MG63 (cell line): ENCODE measurements around the gene GID4. TPM values are rescaled to one million over a fixed set of nuclear protein-coding genes. Genes with fewer than 3 reads are reported as not detected.

Experiments
- DNase-seq: peaks from one replicate; pipeline ENCODE4 v3.0.0-alpha.2; 2020
- H3K27me3 ChIP-seq: fragments of 250-450 bp; sonication (Bioruptor Pico); 2 replicates; pipeline ENCODE4 v1.5.1; 2020; ENCODE audit warnings: mild to moderate bottlenecking, moderate library complexity
- H3K36me3 ChIP-seq: fragments of 250-450 bp; sonication (Bioruptor Pico); 2 replicates; pipeline ENCODE4 v1.5.1; 2020; ENCODE audit warnings: mild to moderate bottlenecking, moderate library complexity
- H3K4me3 ChIP-seq: fragments of 250-450 bp; sonication (Bioruptor Pico); 2 replicates; pipeline ENCODE4 v1.5.1; 2020; ENCODE audit warnings: mild to moderate bottlenecking, moderate library complexity
- H3K9me3 ChIP-seq: fragments of 250-450 bp; sonication (Bioruptor Pico); 2 replicates; pipeline ENCODE4 v1.5.1; 2020; ENCODE audit warnings: mild to moderate bottlenecking, moderate library complexity
- total RNA-seq: library from RNA; depleted of rRNA; stranded (reverse); fragments of >200 nt; shearing (Covaris generic); gene quantifications from 2 replicates; pipeline ENCODE4 v1.2.3, GENCODE V29; 2014; ENCODE audit warnings: low replicate concordance

The GID4 gene
- total RNA-seq, 1 experiment from 2014 or later = 4.2 TPM

DNA sequence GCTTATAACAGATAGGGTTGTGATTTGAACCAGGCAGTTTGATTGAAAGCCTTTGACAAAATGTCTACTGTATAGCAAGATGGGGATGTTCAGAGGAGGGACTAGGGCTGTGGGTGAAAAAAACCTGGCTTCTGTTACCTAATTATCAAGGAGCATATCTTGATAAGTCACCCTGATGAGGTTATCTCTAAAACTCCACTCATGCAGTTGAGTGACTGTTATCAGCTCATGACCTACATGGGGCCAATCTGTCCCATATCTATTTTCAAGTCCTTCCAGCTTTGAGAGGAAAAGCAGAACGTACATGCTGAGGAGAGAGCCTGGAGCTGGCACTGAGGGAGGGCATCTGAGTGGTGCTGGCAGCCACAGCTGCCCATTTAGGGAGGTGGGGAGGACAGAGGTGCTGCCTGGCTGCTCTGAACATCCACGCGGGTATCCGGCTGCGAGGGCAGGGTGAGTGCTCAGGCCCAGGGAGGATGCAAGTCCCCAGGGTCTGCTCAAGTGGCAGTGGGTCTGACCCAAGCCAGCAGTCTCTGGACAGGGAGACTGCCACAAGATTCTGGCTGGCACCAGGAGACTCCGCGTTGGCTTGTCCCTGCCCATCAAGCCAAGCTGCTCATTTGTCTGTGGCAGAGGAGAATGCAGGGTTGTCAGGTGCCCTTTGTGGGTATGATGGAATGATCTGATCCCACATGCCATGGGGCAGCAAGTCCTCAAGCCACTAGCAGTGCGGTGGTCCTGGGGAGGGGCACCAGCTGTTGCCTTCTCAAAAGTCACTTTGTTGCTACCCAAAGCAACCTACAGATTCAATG lies 29.4 kb upstream of the GID4 start:
- Histone ChIP-seq H3K27me3 (no peaks in the 10 kb centered on the region), H3K36me3 (no peaks in the 10 kb centered on the region), H3K4me3 (no peak overlapping the region), H3K9me3 (no peaks in the 10 kb centered on the region)
- DNase-seq = no peak

DNA sequence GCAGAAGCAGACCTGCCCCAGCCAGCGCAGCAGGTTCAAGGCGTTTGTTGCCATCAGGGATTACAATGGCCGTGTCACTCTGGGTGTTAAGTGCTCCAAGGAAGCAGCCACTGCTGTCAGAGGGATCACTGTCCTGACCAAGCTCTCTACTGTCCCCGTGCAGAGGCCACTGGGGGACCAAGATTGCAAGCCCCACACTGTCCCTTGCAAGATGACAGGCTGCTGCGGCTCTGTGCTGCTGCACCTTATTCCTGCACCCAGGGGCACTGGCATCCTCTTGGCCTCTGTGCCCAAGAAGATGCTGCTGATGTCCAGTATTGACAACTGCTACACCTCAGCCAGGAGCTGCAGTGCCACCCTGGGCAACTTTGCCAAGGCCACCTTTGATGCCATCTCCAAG lies 27.9 kb upstream of the GID4 start:
- H3K9me3 ChIP-seq = no peaks in the 10 kb centered on the region
- no peak for DNase-seq
- no peaks in the 10 kb centered on the region for H3K36me3 ChIP-seq
- no peak overlapping the region for H3K4me3 ChIP-seq
- no peaks in the 10 kb centered on the region for H3K27me3 ChIP-seq

DNA sequence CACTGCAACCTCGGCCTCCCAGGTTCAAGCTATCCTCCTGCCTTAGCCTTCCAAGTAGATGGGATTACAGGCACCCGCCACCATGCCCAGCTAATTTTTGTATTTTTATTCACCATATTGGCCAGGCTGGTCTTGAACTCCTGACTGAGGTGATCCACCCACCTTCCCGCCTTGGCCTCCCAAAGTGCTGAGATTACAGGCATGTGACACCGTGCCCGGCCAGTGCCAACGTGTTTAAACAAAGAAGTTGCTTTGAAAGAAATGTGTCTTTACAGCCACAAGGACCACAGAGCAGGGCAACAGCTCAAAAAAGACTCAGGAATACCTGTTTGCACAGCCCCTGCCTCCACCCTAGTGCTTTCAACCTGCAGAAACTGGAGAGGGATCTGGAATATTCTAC lies 25.2 kb upstream of the GID4 start:
- no peak overlapping the region for H3K4me3 ChIP-seq
- H3K36me3 ChIP-seq = no peaks in the 10 kb centered on the region
- no peaks in the 10 kb centered on the region for H3K9me3 ChIP-seq
- DNase-seq = no peak
- H3K27me3 ChIP-seq = no peaks in the 10 kb centered on the region

DNA sequence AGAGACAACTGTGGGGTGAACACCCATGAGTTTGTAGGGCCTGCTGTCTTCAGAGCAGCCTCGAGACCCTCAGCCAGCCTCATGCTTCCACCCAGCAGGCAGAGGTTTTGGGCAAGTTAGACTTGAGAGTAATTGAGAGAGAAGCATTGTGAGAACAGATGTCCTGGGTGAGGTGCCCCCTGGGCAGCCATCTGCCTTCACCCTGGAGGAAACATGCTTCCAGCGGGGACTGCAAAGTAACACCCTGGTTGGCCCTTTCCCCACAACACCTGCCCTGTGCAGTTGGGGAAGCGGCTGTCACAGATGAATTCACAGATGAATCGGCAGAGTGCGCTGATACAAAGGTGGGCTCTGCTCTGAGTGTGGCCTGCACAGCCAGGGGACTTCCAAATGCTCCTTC lies 23.6 kb upstream of the GID4 start:
- no peak for DNase-seq
- Histone ChIP-seq H3K36me3 (no peaks in the 10 kb centered on the region), H3K9me3 (no peaks in the 10 kb centered on the region), H3K27me3 (no peaks in the 10 kb centered on the region), H3K4me3 (no peak overlapping the region)

DNA sequence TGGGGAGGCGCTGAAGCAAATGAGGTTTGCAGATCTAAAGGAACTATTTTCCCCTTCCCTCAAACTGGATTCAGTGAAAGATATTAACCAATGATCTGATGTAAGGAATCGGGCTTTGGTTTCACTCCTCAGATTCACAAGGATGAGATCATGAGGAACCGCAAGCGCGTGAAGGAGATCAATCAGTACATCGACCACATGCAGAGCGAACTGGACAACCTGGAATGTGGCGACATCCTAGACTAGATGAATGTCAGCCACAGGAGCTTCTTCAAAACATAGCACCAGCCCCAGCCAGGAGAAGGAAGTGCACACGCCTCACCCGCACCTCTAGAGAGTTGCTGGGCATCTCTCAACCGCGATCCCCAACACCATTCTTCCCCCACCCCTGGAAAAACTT lies 22.8 kb upstream of the GID4 start:
- H3K36me3 ChIP-seq = no peaks in the 10 kb centered on the region
- no peaks in the 10 kb centered on the region for H3K27me3 ChIP-seq
- H3K9me3 ChIP-seq = no peaks in the 10 kb centered on the region
- DNase-seq = no peak
- no peak overlapping the region for H3K4me3 ChIP-seq

DNA sequence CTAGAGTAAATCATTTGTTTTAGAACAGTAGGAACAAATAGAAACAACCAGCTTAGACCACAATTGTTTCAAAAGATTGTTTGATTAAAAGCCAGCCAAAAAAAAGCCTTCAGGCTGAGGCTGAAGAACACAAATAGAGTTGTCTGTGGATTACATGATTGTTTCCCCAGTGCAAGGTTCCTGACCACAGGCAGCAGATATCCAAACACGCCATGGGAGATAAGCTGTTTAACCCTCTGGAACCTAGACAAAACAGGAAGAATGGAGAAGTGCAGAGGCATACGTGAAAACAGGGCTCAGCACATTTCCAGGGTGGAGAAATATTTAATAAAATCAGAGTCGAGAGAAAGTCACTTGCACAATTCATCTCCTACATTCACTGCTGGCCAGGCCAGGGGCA lies 21.2 kb upstream of the GID4 start:
- DNase-seq = no peak
- H3K27me3 ChIP-seq = no peaks in the 10 kb centered on the region
- no peaks in the 10 kb centered on the region for H3K9me3 ChIP-seq
- H3K4me3 ChIP-seq = no peak overlapping the region
- H3K36me3 ChIP-seq = no peaks in the 10 kb centered on the region

DNA sequence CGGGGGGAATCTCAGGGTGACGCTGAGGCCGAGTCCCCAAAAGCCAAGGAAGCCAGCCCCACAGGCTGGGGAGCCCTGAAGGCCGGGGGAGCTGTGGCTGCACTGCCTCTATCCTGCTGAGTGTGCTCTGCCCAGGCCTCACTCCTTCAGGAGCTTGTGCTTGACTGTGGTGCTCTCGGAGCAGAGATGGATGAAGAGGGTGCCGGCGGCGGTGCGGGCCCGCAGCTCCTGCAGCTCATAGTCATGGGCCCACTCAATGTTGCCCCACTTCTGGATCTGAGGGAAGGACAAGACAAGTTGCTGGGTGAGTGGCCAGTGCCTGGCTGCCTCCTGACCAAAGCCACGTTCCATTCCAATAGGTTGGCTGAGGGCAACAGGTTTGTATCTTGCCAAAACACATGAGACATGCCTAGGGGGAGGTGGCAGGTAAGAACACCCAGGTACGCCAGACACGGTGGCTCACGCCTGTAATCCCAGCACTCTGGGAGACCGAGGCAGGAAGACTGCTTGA lies 20.7 kb upstream of the GID4 start:
- DNase-seq = no peak
- no peaks in the 10 kb centered on the region for H3K36me3 ChIP-seq
- H3K9me3 ChIP-seq = no peaks in the 10 kb centered on the region
- H3K27me3 ChIP-seq = no peaks in the 10 kb centered on the region
- H3K4me3 ChIP-seq = no peak overlapping the region

DNA sequence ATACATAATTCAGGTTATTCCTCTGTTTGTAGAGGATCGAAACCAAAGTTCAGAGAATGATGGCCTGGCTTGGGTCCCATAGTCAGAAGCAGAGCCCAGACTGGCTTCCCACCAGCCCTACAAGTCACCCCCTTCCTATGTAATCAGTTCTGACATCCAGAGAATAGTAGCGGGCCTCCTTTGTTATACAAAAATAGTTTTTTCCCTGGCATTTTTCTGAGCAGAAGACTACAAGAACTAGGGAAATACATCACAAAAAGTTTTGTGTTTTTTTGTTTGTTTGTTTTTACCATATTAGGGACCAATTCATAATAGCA lies 19.4 kb upstream of the GID4 start:
- no peak for DNase-seq
- no peaks in the 10 kb centered on the region for H3K9me3 ChIP-seq
- H3K4me3 ChIP-seq = no peak overlapping the region
- H3K36me3 ChIP-seq = no peaks in the 10 kb centered on the region
- H3K27me3 ChIP-seq = no peaks in the 10 kb centered on the region

DNA sequence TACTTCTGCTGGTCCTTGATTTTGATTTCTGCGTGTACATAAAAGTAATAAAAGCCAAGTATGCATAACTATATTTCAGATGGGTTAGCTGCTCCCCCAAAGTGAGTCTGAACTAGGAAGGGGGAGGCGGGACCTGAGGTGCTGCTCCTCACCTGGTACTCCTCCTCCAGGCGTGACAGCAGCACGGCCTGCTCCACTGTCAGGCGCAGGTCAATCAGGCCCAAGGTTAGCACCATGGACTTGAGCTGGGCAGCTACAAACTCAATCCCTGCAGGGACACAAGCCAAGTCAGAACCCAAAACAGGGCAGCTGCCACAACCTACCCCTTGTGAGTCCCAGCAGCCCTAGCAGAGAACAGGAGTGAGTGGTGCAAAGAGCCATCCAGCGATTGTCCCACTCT lies 18.2 kb upstream of the GID4 start:
- no peak for DNase-seq
- Histone ChIP-seq H3K36me3 (no peaks in the 10 kb centered on the region), H3K9me3 (no peaks in the 10 kb centered on the region), H3K27me3 (no peaks in the 10 kb centered on the region), H3K4me3 (no peak overlapping the region)

DNA sequence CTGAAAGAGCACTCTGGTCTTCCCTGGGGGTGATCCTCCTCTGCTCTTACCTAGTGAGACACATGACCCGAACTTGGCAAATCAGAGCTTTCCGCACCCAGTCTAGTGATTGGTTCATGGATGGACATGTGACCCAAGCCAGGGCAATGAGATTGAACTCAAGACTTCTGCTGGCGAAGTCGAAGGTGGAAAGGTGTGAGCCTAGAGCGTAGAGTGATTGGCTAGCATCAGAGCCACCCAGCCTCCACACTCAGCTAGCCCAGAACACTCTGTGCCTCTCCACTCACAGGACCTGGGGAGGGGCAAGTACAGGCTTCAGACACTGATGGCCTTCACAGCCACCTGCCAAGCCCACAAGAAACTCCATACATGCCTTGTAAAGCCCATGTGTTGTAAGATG lies 17.8 kb upstream of the GID4 start:
- Histone ChIP-seq H3K4me3 (no peak overlapping the region), H3K27me3 (no peaks in the 10 kb centered on the region), H3K36me3 (no peaks in the 10 kb centered on the region), H3K9me3 (no peaks in the 10 kb centered on the region)
- DNase-seq = no peak

DNA sequence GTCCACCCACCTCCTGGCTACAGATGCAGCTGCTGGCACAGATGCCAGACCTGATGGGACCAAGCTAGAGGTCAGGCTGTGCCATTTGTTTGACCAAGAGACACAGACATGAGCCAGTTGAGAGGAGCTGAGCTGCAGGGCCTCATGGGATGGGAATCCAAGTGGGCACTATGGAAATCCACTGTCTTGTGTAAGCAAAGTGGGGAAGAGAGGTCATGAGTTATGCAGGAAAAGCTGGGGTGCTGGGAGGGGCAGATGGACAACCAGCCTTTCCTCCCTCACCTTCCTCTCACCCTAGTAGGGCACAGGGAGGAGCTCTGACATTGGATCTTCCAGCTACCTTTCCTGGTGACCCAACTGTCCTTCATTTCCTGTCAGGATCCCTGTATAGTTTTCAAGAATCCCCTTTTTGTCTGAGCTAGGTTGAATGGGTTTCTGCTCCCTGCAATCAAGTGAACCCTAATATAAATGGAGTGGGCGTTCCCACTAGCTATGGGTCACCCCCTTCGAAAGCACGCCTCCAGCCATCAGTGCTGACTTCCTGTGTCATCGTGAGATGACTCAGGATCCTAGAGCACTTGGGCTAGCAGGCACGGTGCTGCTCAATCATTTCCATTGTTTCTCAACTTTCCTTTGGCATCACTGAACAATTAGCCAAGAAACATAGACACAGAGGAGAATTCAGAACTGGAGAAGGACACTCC lies 13.8 kb upstream of the GID4 start:
- Histone ChIP-seq H3K36me3 (no peaks in the 10 kb centered on the region), H3K27me3 (no peaks in the 10 kb centered on the region), H3K4me3 (no peak overlapping the region), H3K9me3 (no peaks in the 10 kb centered on the region)
- DNase-seq = no peak

DNA sequence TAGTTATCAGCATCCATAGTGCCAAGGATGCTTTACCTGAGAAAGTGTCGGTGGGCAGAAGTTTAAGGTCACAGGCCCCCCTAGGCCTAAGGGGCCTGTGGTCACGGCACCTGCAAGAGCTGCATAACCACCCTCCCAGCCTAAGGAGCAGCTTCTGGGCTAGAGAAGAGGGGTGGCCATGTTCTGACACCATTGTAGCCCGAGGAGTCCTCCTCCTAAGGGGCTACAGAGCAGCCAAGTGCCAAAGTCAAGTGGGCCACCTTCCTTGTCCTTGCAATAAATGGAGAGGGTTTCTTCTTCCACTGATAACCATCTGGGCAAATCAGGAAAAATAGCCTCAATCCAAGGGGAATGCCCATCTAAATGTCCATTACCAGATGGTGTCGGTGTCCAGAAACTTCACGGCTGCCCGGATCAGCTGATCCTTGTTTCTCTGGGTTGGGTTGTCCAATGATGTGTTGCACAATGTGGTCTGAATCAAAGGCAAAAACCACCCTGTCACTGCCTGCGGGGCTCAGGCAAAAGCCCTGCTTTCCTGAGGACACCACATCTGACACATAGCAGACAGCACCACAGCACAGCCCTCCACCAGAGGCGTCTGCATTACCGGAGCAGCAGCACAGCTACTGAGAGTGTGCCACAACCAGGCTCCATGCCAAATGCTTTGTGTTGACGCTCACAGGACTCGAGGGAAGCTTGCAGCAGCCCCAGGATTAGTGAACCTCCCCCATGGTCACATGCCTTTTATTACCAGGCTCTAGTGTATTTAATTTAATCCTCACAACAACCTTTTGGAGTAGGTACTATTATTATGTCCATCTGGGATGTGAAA lies 13.0 kb upstream of the GID4 start:
- Histone ChIP-seq H3K4me3 (no peak overlapping the region), H3K9me3 (no peaks in the 10 kb centered on the region), H3K36me3 (no peaks in the 10 kb centered on the region), H3K27me3 (no peaks in the 10 kb centered on the region)
- DNase-seq = no peak

DNA sequence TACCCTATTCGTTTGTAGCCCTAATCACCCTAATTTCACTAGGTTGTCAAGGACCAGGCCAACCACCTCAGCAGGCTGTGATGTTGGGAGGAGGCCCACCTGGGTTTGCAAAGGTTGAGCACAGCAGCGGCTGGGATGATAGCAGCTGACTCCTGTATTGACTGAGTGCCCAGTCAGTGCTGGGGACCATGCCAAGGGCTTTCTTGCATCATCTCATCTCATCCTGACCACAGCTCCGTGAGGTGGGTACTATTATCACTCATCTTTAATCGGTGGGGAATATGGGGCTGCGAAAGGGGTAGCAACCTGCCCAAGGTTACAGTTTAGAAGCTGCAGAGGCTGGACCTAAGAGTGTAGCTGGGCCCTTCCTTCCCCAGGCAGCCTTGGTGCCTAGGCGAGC lies 11.9 kb upstream of the GID4 start:
- DNase-seq = no peak
- H3K27me3 ChIP-seq = no peaks in the 10 kb centered on the region
- H3K4me3 ChIP-seq = no peak overlapping the region
- no peaks in the 10 kb centered on the region for H3K9me3 ChIP-seq
- no peaks in the 10 kb centered on the region for H3K36me3 ChIP-seq

DNA sequence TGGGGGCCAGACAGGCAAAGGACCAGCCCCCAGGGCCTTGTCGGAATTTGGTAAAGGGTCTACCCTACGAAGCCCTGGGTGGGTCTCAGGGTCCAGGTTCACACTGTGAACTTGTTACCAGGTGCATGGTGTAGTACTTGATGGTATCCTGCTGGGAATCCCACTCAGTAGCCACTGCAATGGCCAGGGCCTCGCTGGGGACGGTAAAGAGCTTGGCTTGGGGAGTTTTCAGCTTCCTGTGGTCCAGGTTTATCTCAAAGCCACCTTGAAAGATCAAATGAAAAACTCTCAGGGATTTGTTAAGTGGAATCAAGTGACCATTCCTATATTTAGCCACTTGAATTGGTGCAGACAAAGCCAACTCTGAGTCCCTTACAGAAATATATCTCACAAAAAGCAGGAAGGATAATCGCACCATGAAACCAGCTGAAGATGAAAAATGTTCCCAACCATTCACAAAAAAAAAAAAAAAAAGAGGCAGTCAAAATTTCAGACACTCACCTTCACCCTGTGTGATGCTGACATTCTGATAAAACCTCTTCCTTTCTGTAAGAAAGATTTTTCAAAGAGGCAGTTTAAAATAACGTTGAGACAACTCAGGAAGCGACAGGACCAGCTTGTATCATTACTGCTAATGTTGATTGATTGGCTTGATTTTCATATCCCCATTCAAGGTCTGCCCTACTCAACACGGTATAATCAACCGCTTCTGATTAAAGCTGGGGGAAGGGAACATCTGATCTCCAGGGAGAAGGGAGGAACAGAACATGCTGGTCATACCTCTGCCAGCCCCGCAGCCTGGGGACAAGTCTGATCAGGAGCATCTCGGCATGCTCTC lies 10.9 kb upstream of the GID4 start:
- Histone ChIP-seq H3K9me3 (no peaks in the 10 kb centered on the region), H3K4me3 (no peak overlapping the region), H3K36me3 (no peaks in the 10 kb centered on the region), H3K27me3 (no peaks in the 10 kb centered on the region)
- no peak for DNase-seq

DNA sequence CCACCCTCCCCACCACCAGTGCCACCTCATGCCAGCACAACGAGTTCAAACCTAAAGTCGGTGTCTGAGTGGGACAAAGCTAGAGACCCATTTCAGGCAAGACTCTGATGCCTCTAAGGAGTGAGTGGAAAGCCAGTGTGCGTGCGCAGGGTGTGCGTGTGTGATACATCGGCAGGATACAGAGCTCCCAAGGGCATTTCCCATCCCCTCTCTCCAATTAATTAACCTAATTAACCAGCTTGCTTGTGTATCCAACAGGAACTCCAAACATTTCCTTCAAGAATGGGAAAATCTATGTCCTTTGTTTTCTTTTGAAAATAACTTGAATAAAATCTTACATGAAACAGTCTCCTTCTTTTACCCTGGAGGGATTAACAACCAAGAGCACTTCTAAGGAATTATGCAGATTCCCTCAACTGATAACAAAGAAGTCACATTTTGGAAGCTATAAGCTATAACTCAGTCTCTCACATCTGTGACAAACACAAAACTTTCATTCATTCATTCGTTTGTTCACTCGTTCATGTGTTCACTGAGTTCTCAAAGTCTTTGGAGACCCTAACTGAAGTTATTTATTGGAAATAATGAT lies 10.2 kb upstream of the GID4 start:
- no peak overlapping the region for H3K4me3 ChIP-seq
- no peak for DNase-seq

DNA sequence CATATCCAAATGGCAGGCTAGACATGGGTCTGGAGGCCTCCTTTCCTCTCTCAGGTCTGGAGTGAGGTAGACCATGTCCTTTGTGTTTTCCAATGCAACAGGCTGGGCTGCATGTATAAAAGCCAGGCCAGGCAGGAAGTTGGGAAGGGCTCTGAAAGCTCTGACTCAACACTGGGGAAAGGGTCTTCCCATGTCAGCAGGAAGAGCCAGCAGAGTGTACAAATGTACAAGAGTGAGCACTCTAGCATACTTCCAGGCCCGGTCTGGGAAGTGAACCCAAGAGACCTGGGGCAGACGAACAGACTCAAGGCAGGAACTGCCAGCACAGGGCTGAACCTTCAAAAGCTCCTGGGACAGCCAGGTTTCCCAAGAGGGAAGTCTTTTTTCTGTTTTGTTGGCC lies 7.3 kb upstream of the GID4 start:
- Histone ChIP-seq H3K36me3 (no peaks in the 10 kb centered on the region), H3K4me3 (no peak overlapping the region), H3K27me3 (no peaks in the 10 kb centered on the region), H3K9me3 (no peaks in the 10 kb centered on the region)
- no peak for DNase-seq

More for the DNA sequence above, 10.2 kb upstream of the GID4 start:
- Histone ChIP-seq H3K36me3 (no peaks in the 10 kb centered on the region), H3K9me3 (no peaks in the 10 kb centered on the region), H3K27me3 (no peaks in the 10 kb centered on the region)
